ENCODE results near the gene PPFIA3. TPM values are rescaled to one million over a fixed set of nuclear protein-coding genes. Genes with fewer than 3 reads are reported as not detected.

PPFIA3 gene
- total and polyA plus RNA-seq, 8 donors = 0.45 to 19.7 (median 7.6) TPM

GRCh38 chr19:49084206-49085019 lies 34.9 kb upstream of the PPFIA3 start:
- peaks cover 24 to 44% (median 40%) of the 10 kb centered on the region in 4 donors for H3K4me1 ChIP-seq
- DNase-seq = no peak
- intact Hi-C loops (cut with DNase I; ENCODE audit: low total_unique reads) = no loop called here
- TF ChIP-seq POLR2AphosphoS5 (IDR thresholded peaks at IDR 0.05) = no peak
- TF ChIP-seq, protein P1, sequence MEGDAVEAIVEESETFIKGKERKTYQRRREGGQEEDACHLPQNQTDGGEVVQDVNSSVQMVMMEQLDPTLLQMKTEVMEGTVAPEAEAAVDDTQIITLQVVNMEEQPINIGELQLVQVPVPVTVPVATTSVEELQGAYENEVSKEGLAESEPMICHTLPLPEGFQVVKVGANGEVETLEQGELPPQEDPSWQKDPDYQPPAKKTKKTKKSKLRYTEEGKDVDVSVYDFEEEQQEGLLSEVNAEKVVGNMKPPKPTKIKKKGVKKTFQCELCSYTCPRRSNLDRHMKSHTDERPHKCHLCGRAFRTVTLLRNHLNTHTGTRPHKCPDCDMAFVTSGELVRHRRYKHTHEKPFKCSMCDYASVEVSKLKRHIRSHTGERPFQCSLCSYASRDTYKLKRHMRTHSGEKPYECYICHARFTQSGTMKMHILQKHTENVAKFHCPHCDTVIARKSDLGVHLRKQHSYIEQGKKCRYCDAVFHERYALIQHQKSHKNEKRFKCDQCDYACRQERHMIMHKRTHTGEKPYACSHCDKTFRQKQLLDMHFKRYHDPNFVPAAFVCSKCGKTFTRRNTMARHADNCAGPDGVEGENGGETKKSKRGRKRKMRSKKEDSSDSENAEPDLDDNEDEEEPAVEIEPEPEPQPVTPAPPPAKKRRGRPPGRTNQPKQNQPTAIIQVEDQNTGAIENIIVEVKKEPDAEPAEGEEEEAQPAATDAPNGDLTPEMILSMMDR (IDR thresholded peaks at IDR 0.05) = no peak
- TF ChIP-seq EP300 (IDR thresholded peaks at IDR 0.05) = peak; percentile 31
- TF ChIP-seq POLR2A (IDR thresholded peaks at IDR 0.05) = no peak
- no peaks in the 10 kb centered on the region for H3K9me3 ChIP-seq
- WGBS, 5 donors = 37 to 58% (median 41%) methylated on average over 25 to 26 of the region's 26 CpGs
- no peaks in the 10 kb centered on the region for H3K27me3 ChIP-seq
- H3K4me3 ChIP-seq = peak overlapping the region; percentile 83 to 98 (median 89)
- peaks cover 10 to 25% (median 22%) of the 10 kb centered on the region in 4 donors for H3K36me3 ChIP-seq
- peak overlapping the region; percentile 85 to 94 (median 92) for H3K27ac ChIP-seq

GRCh38 chr19:49085020-49085867 lies 34.1 kb upstream of the PPFIA3 start, which contains the start of gene SNRNP70:
Gene SNRNP70 (plus strand): TSS chr19:49085451. CDS start chr19:49086415, 964 bp downstream.
- intact Hi-C loops (cut with DNase I; ENCODE audit: low total_unique reads) = no loop called here
- 0 to 1% (median 0%) methylated on average over 45 to 89 of the region's 89 CpGs for WGBS, 5 donors
- TF ChIP-seq EP300 (IDR thresholded peaks at IDR 0.05) (no peak), POLR2AphosphoS5 (IDR thresholded peaks at IDR 0.05) (peak; percentile 59 to 95 (median 86)), POLR2A (IDR thresholded peaks at IDR 0.05) (peak in 2 of 4 donors; percentile 55 to 60)
- TF ChIP-seq, protein P1 (IDR thresholded peaks at IDR 0.05) = no peak
- peaks cover 16 to 34% (median 30%) of the 10 kb centered on the region in 4 donors for H3K36me3 ChIP-seq
- peak within 1 kb of the TSS; percentile 85 to 94 (median 92) for H3K27ac ChIP-seq
- peak within 1 kb of the TSS; percentile 83 to 98 (median 89) for H3K4me3 ChIP-seq
- no peaks in the 10 kb centered on the region for H3K27me3 ChIP-seq
- DNase-seq = peak; percentile 100
- H3K9me3 ChIP-seq = no peaks in the 10 kb centered on the region
- peaks cover 24 to 44% (median 40%) of the 10 kb centered on the region in 4 donors for H3K4me1 ChIP-seq

- Histone ChIP-seq H3K4me1 (peaks cover 24 to 44% (median 40%) of the 10 kb centered on the region in 4 donors), H3K4me3 (peak overlapping the region; percentile 83 to 98 (median 89)), H3K9me3 (no peaks in the 10 kb centered on the region), H3K36me3 (peaks cover 22 to 40% (median 36%) of the 10 kb centered on the region in 4 donors), H3K27ac (peak overlapping the region; percentile 85 to 94 (median 92)), H3K27me3 (no peaks in the 10 kb centered on the region)
- intact Hi-C loops (cut with DNase I; ENCODE audit: low total_unique reads) = no loop called here
- 0 to 1% (median 0%) methylated on average over 14 of the region's 14 CpGs for WGBS, 5 donors
- DNase-seq = no peak
- TF ChIP-seq POLR2A (IDR thresholded peaks at IDR 0.05) (no peak), POLR2AphosphoS5 (IDR thresholded peaks at IDR 0.05) (no peak)
Measured at GRCh38 chr19:49085868-49086232, 33.5 kb upstream of the PPFIA3 start.

DNA sequence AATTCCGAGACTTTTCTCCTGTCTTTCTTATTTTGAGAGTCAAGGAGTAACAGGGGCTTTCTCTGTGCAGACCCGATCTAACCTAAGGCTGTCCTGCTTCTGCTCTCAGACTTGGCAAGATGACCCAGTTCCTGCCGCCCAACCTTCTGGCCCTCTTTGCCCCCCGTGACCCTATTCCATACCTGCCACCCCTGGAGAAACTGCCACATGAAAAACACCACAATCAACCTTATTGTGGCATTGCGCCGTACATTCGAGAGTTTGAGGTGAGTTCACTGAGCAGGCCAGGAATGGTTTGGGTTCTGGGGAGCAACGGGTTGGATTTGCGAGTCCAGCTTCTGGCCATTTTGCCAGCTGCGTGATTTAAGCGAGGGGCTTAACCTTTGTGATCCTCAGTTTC lies 33.0 kb upstream of the PPFIA3 start:
- no peak for TF ChIP-seq POLR2AphosphoS5 (IDR thresholded peaks at IDR 0.05)
- TF ChIP-seq EP300 (IDR thresholded peaks at IDR 0.05) = no peak
- TF ChIP-seq POLR2A (IDR thresholded peaks at IDR 0.05) = no peak
- TF ChIP-seq, protein P1 (IDR thresholded peaks at IDR 0.05) = no peak
- intact Hi-C loops (cut with DNase I; ENCODE audit: low total_unique reads) = no loop called here
- H3K4me3 ChIP-seq = peak overlapping the region; percentile 83 to 98 (median 89)
- no peaks in the 10 kb centered on the region for H3K9me3 ChIP-seq
- H3K36me3 ChIP-seq = peaks cover 26 to 44% (median 40%) of the 10 kb centered on the region in 4 donors
- H3K27me3 ChIP-seq = no peaks in the 10 kb centered on the region
- WGBS, 5 donors = 20 to 35% (median 32%) methylated on average over 11 of the region's 11 CpGs
- no peak for DNase-seq
- H3K27ac ChIP-seq = peak overlapping the region in 3 of 5 donors; percentile 91 to 94 (median 93)
- H3K4me1 ChIP-seq = peaks cover 24 to 44% (median 40%) of the 10 kb centered on the region in 4 donors
